NB4 (cell line): Measurements from ENCODE around the gene DGCR8.
A peak's percentile ranks its signal among the peaks of the same experiment; 100 is the strongest.

Source experiments
- DNase-seq: peaks from one replicate; pipeline ENCODE4 v3.0.0; 2010; ENCODE audit warnings: low read depth
- H3K4me3 ChIP-seq: one replicate; pipeline ENCODE4 v1.5.1; 2011; ENCODE audit warnings: mild to moderate bottlenecking, low read depth, low read length, moderate library complexity
- CTCF ChIP-seq: IDR thresholded peaks from one replicate; pipeline ENCODE4 v1.5.1; 2012; ENCODE audit warnings: low read depth, low read length
- MAX ChIP-seq: IDR thresholded peaks from 2 replicates; pipeline ENCODE4 v1.6.1; 2011; ENCODE audit warnings: low read depth, low read length
- MYC ChIP-seq: IDR thresholded peaks from 2 replicates; pipeline ENCODE4 v1.6.1; 2011; ENCODE audit warnings: low read depth, low read length
- POLR2A ChIP-seq: IDR thresholded peaks from 2 replicates; pipeline ENCODE4 v1.6.1; 2011; ENCODE audit warnings: mild to moderate bottlenecking; ENCODE audit not compliant: insufficient read length; ENCODE audit errors: extremely low read depth

The DGCR8 gene

GRCh38 chr22:20079745-20080444 lies at the start of gene DGCR8:
TSS of gene DGCR8 (plus strand) at chr22:20080241. CDS start at chr22:20085964, 5,723 bp downstream.
- peak; percentile 89 for DNase-seq
- TF ChIP-seq MAX (peak; percentile 30; the same call in 1 of the 2 replicates), MYC (no peak), CTCF (no peak), POLR2A (peak; percentile 48)
- H3K4me3 ChIP-seq, result peak within 1 kb of the TSS; percentile 95

GRCh38 chr22:20031732-20032406 lies 48.2 kb upstream of the DGCR8 start:
- DNase-seq, result no peak
- H3K4me3 ChIP-seq, result no peak overlapping the region

GRCh38 chr22:20032407-20032991 lies 47.5 kb upstream of the DGCR8 start:
- no peak overlapping the region for H3K4me3 ChIP-seq
- TF ChIP-seq MYC, result no peak
- TF ChIP-seq CTCF, result no peak
- TF ChIP-seq MAX, result no peak
- no peak for TF ChIP-seq POLR2A
- no peak for DNase-seq

More at GRCh38 chr22:20031732-20032406, 48.2 kb upstream of the DGCR8 start:
- TF ChIP-seq MAX, result no peak
- no peak for TF ChIP-seq CTCF
- TF ChIP-seq MYC, result no peak
- TF ChIP-seq POLR2A, result no peak

GRCh38 chr22:20033045-20033706 lies 46.9 kb upstream of the DGCR8 start:
- DNase-seq, result no peak
- TF ChIP-seq MYC (no peak), MAX (no peak), POLR2A (no peak), CTCF (no peak)
- H3K4me3 ChIP-seq, result no peak overlapping the region

GRCh38 chr22:20034143-20034542 lies 45.9 kb upstream of the DGCR8 start:
- no peak overlapping the region for H3K4me3 ChIP-seq
- no peak for TF ChIP-seq MAX
- no peak for TF ChIP-seq POLR2A
- TF ChIP-seq MYC, result no peak
- no peak for TF ChIP-seq CTCF
- no peak for DNase-seq
